ENCODE results near the gene RAB14. TPM values are rescaled to one million over a fixed set of nuclear protein-coding genes. Genes with fewer than 3 reads are reported as not detected.

RAB14 gene
- total and polyA plus RNA-seq, 2 donors (not counting 1 experiment from before 2014, with no cell fraction given), result 20.4 to 52.6 TPM

DNA sequence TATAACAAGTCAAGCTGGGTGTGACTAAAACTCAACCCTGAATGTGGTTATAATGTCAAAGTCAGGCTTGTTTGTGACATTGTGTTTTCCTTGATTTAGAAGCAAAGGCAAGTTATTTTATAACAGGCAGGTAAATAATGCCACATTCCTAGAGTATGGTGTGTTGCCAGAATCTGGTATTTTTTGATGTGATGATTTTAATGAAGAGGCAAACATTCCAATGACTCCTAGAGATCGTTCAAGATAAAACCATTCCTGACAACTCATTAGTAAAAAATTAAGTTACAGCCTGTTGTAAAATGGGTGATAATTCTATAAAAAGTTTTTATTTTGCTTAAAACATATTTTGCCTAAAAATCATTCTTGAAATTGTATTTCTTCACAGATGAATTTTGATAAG, 60.0 kb downstream of the RAB14 start:
- Histone ChIP-seq H3K9ac (ENCODE audit: low read length) (no peak overlapping the region), H3K36me3 (replicated peaks in 1 of 2; ENCODE audit: control extremely low read depth in 1 of 2, control insufficient read depth in 1 of 2, extremely low read depth in 1 of 2, insufficient read depth in 2 of 2, low read length in 1 of 2) (peaks cover 43 to 97% of the 10 kb centered on the region in 2 experiments), H4K20me1 (ENCODE audit: control insufficient read depth, insufficient read depth, low read length, poor library complexity, severe bottlenecking) (no peaks in the 10 kb centered on the region), H3K4me3 (ENCODE audit: control extremely low read depth in 1 of 5, extremely low read depth in 1 of 5, insufficient read depth in 1 of 5, low read depth in 2 of 5, low read length in 4 of 5) (no peak overlapping the region), H3K9me3 (ENCODE audit: control extremely low read depth in 1 of 3, control insufficient read depth in 2 of 3, insufficient read depth in 1 of 3, low read length in 2 of 3) (no peaks in the 10 kb centered on the region), H3K27me3 (replicated peaks in 1 of 4; ENCODE audit: control extremely low read depth in 1 of 4, control insufficient read depth in 3 of 4, insufficient read depth in 4 of 4, low read length in 3 of 4) (no peaks in the 10 kb centered on the region), H3K4me1 (ENCODE audit: control insufficient read depth in 2 of 2, insufficient read depth in 2 of 2, low read length in 2 of 2) (no peaks in the 10 kb centered on the region), H3K4me2 (replicated peaks; ENCODE audit: low read depth, low read length, poor library complexity, severe bottlenecking) (no peak overlapping the region), H3K27ac (ENCODE audit: low read length in 2 of 2) (no peak overlapping the region), H3K79me2 (ENCODE audit: control insufficient read depth, insufficient read depth, low read length) (peaks cover 25% of the 10 kb centered on the region), H2AFZ (ENCODE audit: insufficient read depth, low read depth, low read length, poor library complexity, severe bottlenecking) (no peak overlapping the region)
- DNase-seq (no peak), ATAC-seq (ENCODE audit: low read depth) (no peak)
- H3K9me3 Mint-ChIP-seq (ENCODE audit: insufficient read depth), result no peaks in the 10 kb centered on the region
- H3K27me3 Mint-ChIP-seq, result no peaks in the 10 kb centered on the region
- POLR2A ChIA-PET, result no interaction called here
- intact Hi-C loops (cut with micrococcal nuclease), result no loop called here
- no peak overlapping the region for H3K4me3 Mint-ChIP-seq
- H3K27ac Mint-ChIP-seq, result no peak overlapping the region
- H3K4me1 Mint-ChIP-seq, result no peaks in the 10 kb centered on the region
- CTCF ChIA-PET, result no interaction called here
- TF ChIP-seq, protein P1, sequence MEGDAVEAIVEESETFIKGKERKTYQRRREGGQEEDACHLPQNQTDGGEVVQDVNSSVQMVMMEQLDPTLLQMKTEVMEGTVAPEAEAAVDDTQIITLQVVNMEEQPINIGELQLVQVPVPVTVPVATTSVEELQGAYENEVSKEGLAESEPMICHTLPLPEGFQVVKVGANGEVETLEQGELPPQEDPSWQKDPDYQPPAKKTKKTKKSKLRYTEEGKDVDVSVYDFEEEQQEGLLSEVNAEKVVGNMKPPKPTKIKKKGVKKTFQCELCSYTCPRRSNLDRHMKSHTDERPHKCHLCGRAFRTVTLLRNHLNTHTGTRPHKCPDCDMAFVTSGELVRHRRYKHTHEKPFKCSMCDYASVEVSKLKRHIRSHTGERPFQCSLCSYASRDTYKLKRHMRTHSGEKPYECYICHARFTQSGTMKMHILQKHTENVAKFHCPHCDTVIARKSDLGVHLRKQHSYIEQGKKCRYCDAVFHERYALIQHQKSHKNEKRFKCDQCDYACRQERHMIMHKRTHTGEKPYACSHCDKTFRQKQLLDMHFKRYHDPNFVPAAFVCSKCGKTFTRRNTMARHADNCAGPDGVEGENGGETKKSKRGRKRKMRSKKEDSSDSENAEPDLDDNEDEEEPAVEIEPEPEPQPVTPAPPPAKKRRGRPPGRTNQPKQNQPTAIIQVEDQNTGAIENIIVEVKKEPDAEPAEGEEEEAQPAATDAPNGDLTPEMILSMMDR (IDR thresholded peaks at IDR 0.05), result no peak
- no peak for TF ChIP-seq EZH2 (IDR thresholded peaks at IDR 0.05; ENCODE audit: borderline replicate concordance, insufficient read depth, low read depth, low read length, poor library complexity, severe bottlenecking)
- no CpG with 5 or more reads among the region's 1 CpG for WGBS (ENCODE audit: insufficient coverage)

DNA sequence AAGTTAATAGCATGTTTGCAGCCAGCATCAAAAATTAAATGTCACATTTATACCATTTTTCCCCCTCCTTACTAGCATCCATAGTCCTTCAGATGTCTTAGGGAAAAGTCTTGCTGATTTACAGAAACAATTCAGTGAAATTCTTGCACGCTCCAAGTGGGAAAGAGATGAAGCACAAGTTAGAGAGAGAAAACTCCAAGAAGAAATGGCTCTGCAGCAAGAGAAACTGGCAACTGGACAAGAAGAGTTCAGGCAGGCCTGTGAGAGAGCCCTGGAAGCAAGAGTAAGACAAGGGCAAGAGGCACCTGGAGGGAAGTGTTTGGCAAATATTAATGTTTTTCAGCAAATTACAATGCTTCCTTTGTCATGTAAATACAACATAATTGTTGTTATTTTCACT, 60.4 kb downstream of the RAB14 start:
- ATAC-seq (ENCODE audit: low read depth) (no peak), DNase-seq (no peak)
- Histone ChIP-seq H3K9me3 (ENCODE audit: control extremely low read depth in 1 of 3, control insufficient read depth in 2 of 3, insufficient read depth in 1 of 3, low read length in 2 of 3) (no peaks in the 10 kb centered on the region), H4K20me1 (ENCODE audit: control insufficient read depth, insufficient read depth, low read length, poor library complexity, severe bottlenecking) (no peaks in the 10 kb centered on the region), H3K9ac (ENCODE audit: low read length) (no peak overlapping the region), H3K79me2 (ENCODE audit: control insufficient read depth, insufficient read depth, low read length) (peaks cover 22% of the 10 kb centered on the region), H2AFZ (ENCODE audit: insufficient read depth, low read depth, low read length, poor library complexity, severe bottlenecking) (no peak overlapping the region), H3K4me2 (replicated peaks; ENCODE audit: low read depth, low read length, poor library complexity, severe bottlenecking) (no peak overlapping the region), H3K4me1 (ENCODE audit: control insufficient read depth in 2 of 2, insufficient read depth in 2 of 2, low read length in 2 of 2) (no peaks in the 10 kb centered on the region), H3K36me3 (replicated peaks in 1 of 2; ENCODE audit: control extremely low read depth in 1 of 2, control insufficient read depth in 1 of 2, extremely low read depth in 1 of 2, insufficient read depth in 2 of 2, low read length in 1 of 2) (peaks cover 43 to 97% of the 10 kb centered on the region in 2 experiments), H3K4me3 (ENCODE audit: control extremely low read depth in 1 of 5, extremely low read depth in 1 of 5, insufficient read depth in 1 of 5, low read depth in 2 of 5, low read length in 4 of 5) (no peak overlapping the region), H3K27me3 (replicated peaks in 1 of 4; ENCODE audit: control extremely low read depth in 1 of 4, control insufficient read depth in 3 of 4, insufficient read depth in 4 of 4, low read length in 3 of 4) (no peaks in the 10 kb centered on the region), H3K27ac (ENCODE audit: low read length in 2 of 2) (no peak overlapping the region)
- Mint-ChIP-seq H3K9me3 (ENCODE audit: insufficient read depth) (no peaks in the 10 kb centered on the region), H3K27me3 (no peaks in the 10 kb centered on the region), H3K27ac (no peak overlapping the region), H3K4me1 (no peaks in the 10 kb centered on the region), H3K4me3 (no peak overlapping the region)
- WGBS (ENCODE audit: insufficient coverage), result 100% methylated on average over 1 of the region's 1 CpG
- CTCF ChIA-PET, result no interaction called here
- POLR2A ChIA-PET, result no interaction called here
- TF ChIP-seq EZH2 (IDR thresholded peaks at IDR 0.05; ENCODE audit: borderline replicate concordance, insufficient read depth, low read depth, low read length, poor library complexity, severe bottlenecking), result no peak
- TF ChIP-seq, protein P1 (IDR thresholded peaks at IDR 0.05), result no peak
- intact Hi-C loops (cut with micrococcal nuclease), result no loop called here
